Measurements from ENCODE around the gene ANKS3. TPM values are rescaled to one million over a fixed set of nuclear protein-coding genes. Genes with fewer than 3 reads are reported as not detected.

Gene ANKS3
- polyA plus RNA-seq, 1 of the 3 experiments (the other 2 are of a cell fraction) = 42.2 TPM

- peaks cover 5 to 13% of the 10 kb centered on the region in 2 experiments; a peak in 2 of 4 replicates for H3K4me1 ChIP-seq (ENCODE audit: control insufficient read depth in 1 of 2, insufficient read depth in 2 of 2, low read depth in 1 of 2, low read length in 1 of 2)
- H3K36me3 ChIP-seq (replicated peaks in 1 of 2; ENCODE audit: control insufficient read depth in 1 of 2, insufficient read depth in 2 of 2, low read length in 1 of 2) = peaks cover 5 to 37% of the 10 kb centered on the region in 2 experiments
- H3F3A ChIP-seq (replicated peaks; ENCODE audit: insufficient read depth) = peaks cover 3% of the 10 kb centered on the region
- no peaks in the 10 kb centered on the region for H3K9me2 ChIP-seq
- no peak overlapping the region for H3K4me2 ChIP-seq
- TF ChIP-seq EZH2phosphoT487 (IDR thresholded peaks at IDR 0.05; ENCODE audit: borderline replicate concordance, low read depth) = no peak
- no peak for TF ChIP-seq GABPA (IDR thresholded peaks at IDR 0.05; ENCODE audit: low read depth)
- TF ChIP-seq MAX (IDR thresholded peaks at IDR 0.05; ENCODE audit: low read depth) = no peak
- TF ChIP-seq TAF1 (IDR thresholded peaks at IDR 0.05; ENCODE audit: borderline replicate concordance, low read depth, low read length) = no peak
- TF ChIP-seq GATA2 (CRISPR knock-in tag; IDR thresholded peaks at IDR 0.05) = no peak
- TF ChIP-seq NRF1 (IDR thresholded peaks at IDR 0.05; ENCODE audit: low read depth, low read length) = no peak
- no peak overlapping the region for H3K4me3 ChIP-seq (ENCODE audit: low read depth in 2 of 2, low read length in 1 of 2)
- POLR2A ChIA-PET = no interaction called here
- H3K27ac ChIP-seq (ENCODE audit: low read depth in 2 of 2, low read length in 1 of 2) = no peak overlapping the region
- DNase-seq = no peak
- no peaks in the 10 kb centered on the region for H3K9me3 ChIP-seq
- H4K20me1 ChIP-seq (ENCODE audit: insufficient read depth) = no peaks in the 10 kb centered on the region
- no peaks in the 10 kb centered on the region for H3K27me3 ChIP-seq (ENCODE audit: insufficient read depth)
- H3K9ac ChIP-seq = no peak overlapping the region
- WGBS (ENCODE audit: low lambda C conversion rate) = 94% methylated on average over 7 of the region's 7 CpGs
- H2AFZ ChIP-seq (ENCODE audit: low read depth) = no peak overlapping the region
- H3K79me2 ChIP-seq (ENCODE audit: insufficient read depth) = peaks cover 40% of the 10 kb centered on the region
- CTCF ChIA-PET = no interaction called here
Observed at GRCh38 chr16:4763791-4764190, 29.7 kb upstream of the ANKS3 start.

- H3K9me3 ChIP-seq = no peaks in the 10 kb centered on the region
- no peak overlapping the region for H2AFZ ChIP-seq (ENCODE audit: low read depth)
- peaks cover 5 to 9% of the 10 kb centered on the region in 2 experiments; a peak in 2 of 4 replicates for H3K4me1 ChIP-seq (ENCODE audit: control insufficient read depth in 1 of 2, insufficient read depth in 2 of 2, low read depth in 1 of 2, low read length in 1 of 2)
- peaks cover 15 to 45% of the 10 kb centered on the region in 2 experiments for H3K36me3 ChIP-seq (replicated peaks in 1 of 2; ENCODE audit: control insufficient read depth in 1 of 2, insufficient read depth in 2 of 2, low read length in 1 of 2)
- CTCF ChIA-PET = interaction anchor here (1.3 kb wide), 1 partner anchor 15 kb away, joined by 3 read pairs; no protein-coding TSS in a partner anchor
- no peak overlapping the region for H3K4me2 ChIP-seq
- peaks cover under 1% of the 10 kb centered on the region for H3F3A ChIP-seq (replicated peaks; ENCODE audit: insufficient read depth)
- TF ChIP-seq ZBTB33 (IDR thresholded peaks at IDR 0.05; ENCODE audit: borderline replicate concordance, low read depth) (no peak), GABPA (IDR thresholded peaks at IDR 0.05; ENCODE audit: low read depth) (no peak), RXRA (IDR thresholded peaks at IDR 0.05; ENCODE audit: borderline replicate concordance, low read depth) (no peak), JUND (IDR thresholded peaks at IDR 0.05) (no peak), YY1 (IDR thresholded peaks at IDR 0.05; ENCODE audit: low read depth) (no peak), FOXJ3 (CRISPR knock-in tag; IDR thresholded peaks at IDR 0.05) (no peak), TAF1 (IDR thresholded peaks at IDR 0.05; ENCODE audit: borderline replicate concordance, low read depth, low read length) (no peak), FOSL2 (IDR thresholded peaks at IDR 0.05; ENCODE audit: borderline replicate concordance, low read depth) (no peak), EZH2phosphoT487 (IDR thresholded peaks at IDR 0.05; ENCODE audit: borderline replicate concordance, low read depth) (no peak), USF1 (IDR thresholded peaks at IDR 0.05; ENCODE audit: borderline replicate concordance, low read depth) (no peak), USF2 (IDR thresholded peaks at IDR 0.05; ENCODE audit: borderline replicate concordance, low read depth, low read length) (no peak), SIN3A (IDR thresholded peaks at IDR 0.05; ENCODE audit: borderline replicate concordance, low read depth, low read length) (no peak), PBX3 (IDR thresholded peaks at IDR 0.05) (no peak), POLR2AphosphoS5 (IDR thresholded peaks at IDR 0.05; ENCODE audit: low read depth, low read length) (no peak), SMC3 (IDR thresholded peaks at IDR 0.05; ENCODE audit: low read depth, low read length) (no peak), RFX5 (IDR thresholded peaks at IDR 0.05; ENCODE audit: low read length) (no peak), MAX (IDR thresholded peaks at IDR 0.05; ENCODE audit: low read depth) (no peak), TEAD4 (IDR thresholded peaks at IDR 0.05; ENCODE audit: borderline replicate concordance, insufficient read depth) (no peak), NRF1 (IDR thresholded peaks at IDR 0.05; ENCODE audit: low read depth, low read length) (no peak), ELF1 (IDR thresholded peaks at IDR 0.05) (no peak)
- POLR2A ChIA-PET = no interaction called here
- H3K4me3 ChIP-seq (ENCODE audit: low read depth in 2 of 2, low read length in 1 of 2) = no peak overlapping the region
- H4K20me1 ChIP-seq (ENCODE audit: insufficient read depth) = no peaks in the 10 kb centered on the region
- no peaks in the 10 kb centered on the region for H3K9me2 ChIP-seq
- no peaks in the 10 kb centered on the region for H3K27me3 ChIP-seq (ENCODE audit: insufficient read depth)
- no peak overlapping the region for H3K9ac ChIP-seq
- WGBS (ENCODE audit: low lambda C conversion rate) = 91% methylated on average over 7 of the region's 9 CpGs
- peaks cover 40% of the 10 kb centered on the region for H3K79me2 ChIP-seq (ENCODE audit: insufficient read depth)
- no peak for DNase-seq
- H3K27ac ChIP-seq (ENCODE audit: low read depth in 2 of 2, low read length in 1 of 2) = no peak overlapping the region
Observed at GRCh38 chr16:4762205-4762604, 28.1 kb upstream of the ANKS3 start.
